IPS-NIHi11 (cell line): ENCODE measurements around the gene FAM98C.
"Not testable (repeated sequence)": the region's sequence is repeated elsewhere in the genome, so short reads cannot be mapped to it uniquely, and the experiment has no call there.

Experiments
- DNase-seq: peaks from one replicate; pipeline ENCODE4 v3.0.0; 2012; ENCODE audit warnings: mixed read lengths, low spot score

Gene FAM98C

DNA sequence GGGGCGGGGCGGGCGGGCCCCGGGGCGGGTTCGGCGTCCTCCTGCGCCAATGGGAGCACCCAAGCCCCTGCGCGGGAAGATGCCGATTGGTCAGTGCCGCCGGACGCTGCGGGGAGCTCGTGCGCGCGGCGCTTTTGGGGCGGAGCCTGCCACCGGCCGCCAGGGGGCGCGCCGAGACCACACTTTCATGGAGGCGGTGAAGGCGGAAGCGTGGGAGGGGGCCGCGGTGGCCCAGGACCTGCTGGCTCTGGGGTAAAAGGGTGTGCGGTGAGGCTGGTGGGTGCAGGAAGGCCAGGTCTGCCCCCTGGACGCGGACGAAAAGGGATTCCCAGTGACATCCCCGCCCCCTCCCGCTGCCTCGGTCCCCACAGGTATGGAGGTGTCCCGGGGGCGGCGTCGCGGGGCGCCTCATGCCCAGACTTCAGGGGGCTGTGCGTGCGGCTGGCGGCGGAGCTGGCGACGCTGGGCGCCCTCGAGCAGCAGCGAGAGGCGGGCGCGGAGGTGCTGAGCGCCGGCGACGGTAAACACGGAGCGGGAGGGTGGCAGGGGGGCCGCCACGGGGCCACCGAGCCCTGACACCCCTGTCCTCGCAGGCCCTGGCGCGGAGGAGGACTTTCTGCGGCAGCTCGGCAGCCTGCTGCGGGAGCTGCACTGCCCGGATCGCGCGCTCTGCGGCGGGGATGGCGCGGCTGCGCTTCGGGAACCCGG, at the start of gene FAM98C:
Gene FAM98C (plus strand): TSS at position 127 of the 708 bp plus-strand sequence. CDS start 61 bp downstream, at position 188.
- DNase-seq = peak; percentile 100

DNA sequence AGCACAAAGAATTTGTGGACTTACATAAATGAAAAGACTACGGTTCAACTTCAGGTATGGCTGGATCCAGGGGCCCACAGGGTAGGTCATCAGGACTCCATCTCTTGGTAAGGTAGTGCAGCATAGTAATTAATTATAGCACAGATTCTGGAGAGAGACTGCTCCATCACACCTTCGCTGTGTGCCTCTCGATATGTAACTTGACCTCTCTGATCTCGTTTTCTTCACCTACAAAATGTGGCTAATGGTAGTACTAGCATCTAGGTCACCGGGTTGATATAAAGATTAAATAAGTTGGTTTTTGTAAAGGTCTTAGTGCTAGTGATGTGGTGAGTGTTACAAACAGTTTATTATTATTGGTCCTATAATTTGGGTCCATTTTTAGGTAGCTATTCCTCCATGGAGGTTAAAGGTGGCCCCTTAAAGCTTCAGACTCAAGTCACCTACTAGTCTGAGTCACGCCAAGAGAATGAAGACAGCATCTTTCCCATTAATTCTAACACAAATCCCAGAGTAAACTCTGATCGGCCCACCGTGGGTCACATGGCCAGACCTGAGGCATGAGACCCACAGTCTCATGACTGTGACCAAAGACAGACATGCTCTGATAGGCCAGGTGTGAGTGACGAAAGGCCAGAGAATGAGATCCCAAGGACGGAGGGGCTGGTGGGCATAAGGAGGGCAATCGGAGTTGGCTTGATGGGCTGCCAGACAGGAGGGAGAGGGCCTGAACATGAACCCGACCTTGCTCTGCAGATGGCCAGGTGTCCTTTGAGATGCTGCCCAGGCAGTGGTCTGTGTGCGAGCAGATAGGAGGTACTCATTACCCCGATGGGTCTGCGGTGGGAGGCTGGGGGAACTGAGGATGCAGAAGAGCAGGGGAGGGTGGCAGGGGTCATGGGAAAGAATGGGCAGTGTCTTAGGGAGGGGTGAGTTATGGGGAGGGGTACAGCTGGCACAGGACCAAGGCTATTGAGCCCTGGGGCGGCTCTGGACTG, 46.9 kb upstream of the FAM98C start:
- no peak for DNase-seq

DNA sequence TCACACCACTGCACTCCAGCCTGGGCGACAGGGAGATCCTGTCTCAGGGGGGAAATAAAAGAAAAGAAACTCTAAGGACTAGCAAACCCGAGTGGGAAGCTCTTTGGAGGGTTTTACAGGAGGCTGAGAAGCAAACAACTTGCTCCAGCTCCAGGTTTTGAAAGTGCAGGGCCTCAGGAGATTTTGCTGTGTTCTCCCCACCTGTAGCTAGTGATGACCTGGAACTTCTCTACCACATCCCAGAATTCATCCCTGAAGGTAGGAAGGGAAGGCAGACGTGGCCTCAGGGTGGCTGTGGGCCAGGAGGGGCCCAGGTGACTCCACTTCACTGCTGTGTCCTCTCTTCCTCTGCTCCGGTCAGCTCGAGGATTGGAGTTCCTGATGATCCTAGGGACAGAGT, 44.8 kb upstream of the FAM98C start:
- DNase-seq = no peak

DNA sequence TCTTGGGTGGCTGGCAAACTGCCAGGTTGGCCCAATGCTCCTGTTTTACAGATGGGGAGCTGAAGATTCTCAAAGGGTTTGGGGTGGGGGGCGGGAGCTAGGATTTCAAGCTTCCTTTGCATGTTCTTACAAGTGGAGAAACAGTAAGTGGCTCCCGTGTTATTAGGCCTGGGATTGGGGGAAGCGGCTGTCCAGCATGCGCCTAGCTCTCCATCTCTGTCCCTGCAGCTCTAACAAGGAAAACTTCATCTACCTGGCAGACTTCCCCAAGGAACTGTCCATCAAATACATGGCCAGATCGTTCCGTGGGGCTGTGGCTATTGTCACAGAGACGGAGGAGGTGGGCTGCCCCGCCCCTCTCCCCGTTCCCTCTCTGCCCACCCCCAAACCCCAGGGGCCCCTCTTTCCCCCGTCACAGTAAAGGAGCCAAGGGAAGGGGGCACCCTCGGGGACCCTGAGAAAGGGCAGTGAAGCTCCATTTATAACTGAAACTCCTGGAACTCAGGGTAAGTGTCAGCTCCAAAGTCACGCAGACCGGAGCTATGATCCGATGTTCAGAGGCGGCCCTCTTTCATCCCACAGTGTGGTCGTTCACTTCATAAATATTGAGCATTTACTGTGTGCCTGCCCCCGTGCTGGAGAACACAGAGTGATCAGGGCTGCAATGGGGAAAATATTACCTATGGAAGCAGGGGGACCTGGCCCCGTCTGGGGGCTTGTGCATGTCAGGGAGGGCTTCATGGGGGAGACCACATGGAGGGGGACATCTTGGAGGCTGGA, 43.5 kb upstream of the FAM98C start:
- no peak for DNase-seq

DNA sequence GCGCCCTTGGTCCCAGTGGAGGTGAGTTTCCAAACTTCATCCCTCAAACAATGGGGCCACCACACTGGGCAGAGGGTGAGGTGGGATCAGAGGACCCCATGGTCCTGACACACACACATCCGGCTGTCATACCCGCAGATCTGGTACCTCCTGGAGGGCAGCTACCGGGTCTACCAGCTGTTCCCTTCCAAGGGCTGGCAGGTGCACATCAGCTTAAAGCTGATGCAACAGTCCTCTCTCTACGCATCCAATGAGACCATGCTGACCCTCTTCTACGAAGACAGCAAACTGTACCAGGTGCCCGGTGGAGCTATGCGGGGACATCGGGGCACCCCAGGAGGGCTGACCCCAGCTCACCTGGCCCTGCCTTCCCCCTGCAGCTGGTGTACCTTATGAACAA, 42.5 kb upstream of the FAM98C start:
- DNase-seq = no peak

DNA sequence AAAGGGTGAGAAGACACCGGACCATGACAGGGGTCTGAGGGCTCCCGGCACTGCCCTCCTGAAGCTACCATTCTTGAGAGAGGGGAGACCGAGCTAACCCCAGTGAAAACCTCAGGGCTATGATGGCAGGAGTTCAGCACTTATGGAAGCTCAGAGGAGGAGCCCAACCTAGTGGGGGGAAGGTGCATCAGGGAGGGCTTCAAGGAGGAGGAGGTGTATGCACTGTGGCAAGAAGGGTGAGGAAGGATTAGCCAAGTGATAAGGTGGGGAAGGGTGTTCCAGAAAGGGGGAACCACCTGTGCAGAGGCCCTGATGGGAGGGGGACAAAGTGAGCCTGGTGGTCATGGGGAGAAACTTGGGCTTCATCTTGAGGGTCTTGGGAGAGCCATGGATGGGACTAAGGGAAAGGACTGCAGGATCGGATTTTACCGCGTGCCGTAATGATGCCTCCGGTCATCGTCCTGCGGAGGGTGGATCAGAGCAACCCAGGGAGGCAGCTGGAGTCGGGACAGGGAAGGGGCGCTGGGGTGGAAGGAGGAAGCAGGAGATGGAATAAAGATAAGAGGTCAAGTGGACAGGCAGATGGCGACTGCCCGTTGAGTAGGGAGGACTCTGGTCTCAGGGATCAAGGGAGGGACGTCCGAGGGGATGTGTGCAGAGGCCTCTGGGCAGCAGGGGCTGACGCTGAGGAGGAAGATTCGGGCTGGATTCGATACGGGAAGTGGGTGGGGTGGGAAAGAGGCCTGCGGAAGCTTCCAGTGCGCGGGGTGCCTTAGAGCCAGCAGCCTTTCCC, 41.9 kb upstream of the FAM98C start:
- no peak for DNase-seq

DNA sequence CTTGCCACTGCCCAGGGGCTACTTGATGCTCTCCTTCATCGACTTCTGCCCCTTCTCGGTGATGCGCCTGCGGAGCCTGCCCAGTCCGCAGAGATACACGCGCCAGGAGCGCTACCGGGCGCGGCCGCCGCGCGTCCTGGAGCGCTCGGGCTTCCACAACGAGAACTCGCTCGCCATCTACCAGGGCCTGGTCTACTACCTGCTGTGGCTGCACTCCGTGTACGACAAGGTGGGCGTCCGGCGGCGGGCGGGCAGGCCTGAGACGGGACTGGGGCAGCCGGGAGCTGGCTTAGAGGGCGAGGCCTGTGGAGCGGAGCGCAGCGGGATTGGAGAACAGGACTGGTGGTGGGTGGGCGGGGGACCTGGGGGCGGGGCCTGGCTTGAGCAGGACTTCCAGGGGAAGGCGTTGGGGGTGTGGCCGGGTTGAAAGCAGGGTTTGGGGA, 41.2 kb upstream of the FAM98C start:
- DNase-seq = peak; percentile 95

DNA sequence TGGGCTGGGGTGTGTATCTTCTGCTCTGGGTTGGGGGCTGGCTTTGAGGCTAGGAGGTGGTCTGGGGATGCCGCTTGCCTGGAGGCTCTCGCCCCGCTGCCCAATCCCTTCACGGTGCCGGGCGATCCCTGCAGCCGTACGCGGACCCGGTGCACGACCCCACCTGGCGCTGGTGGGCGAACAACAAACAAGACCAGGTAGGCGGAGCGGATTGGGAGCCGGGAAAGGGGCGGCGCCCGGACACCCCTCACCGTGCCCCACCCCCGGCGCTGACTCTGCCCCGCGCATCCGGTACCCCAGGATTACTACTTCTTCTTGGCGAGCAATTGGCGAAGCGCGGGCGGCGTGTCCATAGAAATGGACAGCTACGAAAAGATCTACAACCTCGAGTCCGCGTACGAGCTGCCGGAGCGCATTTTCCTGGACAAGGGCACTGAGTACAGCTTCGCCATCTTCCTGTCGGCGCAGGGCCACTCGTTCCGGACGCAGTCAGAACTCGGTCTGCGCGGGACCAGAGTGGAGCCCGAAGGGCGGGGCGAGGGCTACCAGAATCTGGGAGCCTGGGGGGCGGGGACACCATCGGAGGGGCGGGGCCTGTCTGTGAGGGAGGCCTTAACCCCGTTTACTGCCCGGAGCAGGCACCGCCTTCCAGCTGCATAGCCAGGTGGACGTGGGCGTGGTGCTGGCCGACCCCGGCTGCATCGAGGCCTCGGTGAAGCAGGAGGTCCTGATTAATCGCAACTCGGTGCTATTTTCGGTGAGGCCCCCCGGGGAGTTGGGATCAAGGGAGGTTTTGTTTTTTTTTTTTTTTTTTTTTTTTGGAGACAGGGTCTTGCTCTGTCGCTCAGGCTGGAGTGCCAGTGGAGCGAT, 40.6 kb upstream of the FAM98C start:
- DNase-seq = peak; percentile 90

DNA sequence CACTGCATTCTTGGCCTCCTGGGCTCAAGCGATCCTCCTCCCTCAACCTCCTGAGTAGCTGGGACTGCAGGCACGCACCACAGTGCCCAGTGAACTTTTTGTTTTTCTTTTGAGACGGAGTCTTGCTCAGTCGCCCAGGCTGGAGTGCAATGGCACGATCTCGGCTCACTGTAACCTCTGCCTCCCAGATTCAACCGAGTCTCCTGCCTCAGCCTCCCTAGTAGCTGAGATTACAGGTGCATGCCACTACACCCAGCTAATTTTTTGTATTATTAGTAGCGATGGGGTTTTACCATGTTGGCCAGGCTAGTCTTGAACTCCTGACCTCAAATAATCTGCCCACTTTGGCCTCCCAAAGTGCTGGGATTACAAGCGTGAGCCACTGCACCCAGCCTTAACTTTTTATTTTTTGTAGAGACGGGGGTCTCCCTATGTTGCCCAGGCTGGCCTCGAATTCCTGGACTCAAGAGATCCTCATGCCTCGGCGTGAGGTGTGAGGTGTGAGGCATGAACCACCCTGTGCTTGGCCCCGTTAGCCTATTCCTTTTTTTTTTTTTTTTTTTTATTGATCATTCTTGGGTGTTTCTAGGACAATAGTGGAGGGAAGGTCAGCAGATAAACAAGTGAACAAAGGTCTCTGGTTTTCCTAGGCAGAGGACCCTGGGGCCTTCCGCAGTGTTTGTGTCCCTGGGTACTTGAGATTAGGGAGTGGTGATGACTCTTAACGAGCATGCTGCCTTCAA, 39.8 kb upstream of the FAM98C start:
- DNase-seq = not testable (repeated sequence)

DNA sequence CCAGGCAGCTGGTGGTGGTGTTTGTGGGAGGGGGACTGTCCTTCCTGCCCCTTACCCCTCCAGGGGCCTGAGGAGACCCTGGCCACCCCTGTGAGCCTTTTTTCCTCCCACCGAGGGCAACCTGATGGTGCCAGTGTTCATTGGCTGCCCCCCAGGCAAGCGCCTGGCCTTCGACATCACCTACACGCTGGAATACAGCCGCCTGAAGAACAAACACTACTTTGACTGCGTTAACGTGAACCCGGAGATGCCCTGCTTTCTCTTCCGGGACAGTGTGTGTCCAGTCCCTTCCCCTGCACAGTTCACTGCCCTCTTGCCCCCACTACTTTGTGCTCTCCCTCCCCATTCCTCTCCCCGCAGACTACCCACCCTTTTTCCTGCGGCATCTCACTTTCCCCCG, 35.9 kb upstream of the FAM98C start:
- no peak for DNase-seq

DNA sequence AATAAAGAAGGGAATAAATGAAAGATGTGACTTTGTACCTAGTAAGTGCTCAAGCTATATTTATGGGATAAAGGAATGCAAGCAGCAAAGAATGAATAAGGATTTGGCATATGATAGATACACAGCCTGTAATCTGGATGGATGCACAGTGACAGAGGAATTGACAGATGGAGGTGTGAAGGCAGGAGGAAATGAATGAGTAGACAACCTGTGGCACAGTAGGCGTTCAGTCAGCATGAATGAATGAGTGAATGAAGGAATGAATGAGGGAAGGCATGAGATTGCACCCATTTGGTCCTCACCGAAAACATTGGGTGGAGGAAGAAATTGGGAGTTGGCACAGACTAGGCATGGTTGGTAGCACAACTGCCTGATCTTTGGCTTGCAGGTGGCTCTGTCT, 33.3 kb upstream of the FAM98C start:
- no peak for DNase-seq

DNA sequence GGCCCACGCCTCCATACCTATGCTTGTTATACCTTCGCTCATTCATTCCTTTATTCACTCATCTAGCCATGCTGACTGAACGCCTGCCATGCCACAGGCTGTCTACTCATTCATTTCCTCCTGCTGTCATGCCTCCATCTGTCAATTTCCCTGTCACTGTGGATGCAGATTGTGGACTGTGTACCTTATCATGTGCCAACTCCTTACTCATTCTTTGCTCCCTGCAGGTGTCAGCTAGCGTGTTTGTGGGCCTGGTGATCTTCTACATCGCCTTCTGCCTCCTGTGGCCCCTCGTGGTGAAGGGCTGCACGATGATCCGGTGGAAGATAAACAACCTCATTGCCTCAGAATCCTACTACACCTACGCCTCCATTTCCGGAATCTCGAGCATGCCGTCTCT, 32.6 kb upstream of the FAM98C start:
- no peak for DNase-seq

DNA sequence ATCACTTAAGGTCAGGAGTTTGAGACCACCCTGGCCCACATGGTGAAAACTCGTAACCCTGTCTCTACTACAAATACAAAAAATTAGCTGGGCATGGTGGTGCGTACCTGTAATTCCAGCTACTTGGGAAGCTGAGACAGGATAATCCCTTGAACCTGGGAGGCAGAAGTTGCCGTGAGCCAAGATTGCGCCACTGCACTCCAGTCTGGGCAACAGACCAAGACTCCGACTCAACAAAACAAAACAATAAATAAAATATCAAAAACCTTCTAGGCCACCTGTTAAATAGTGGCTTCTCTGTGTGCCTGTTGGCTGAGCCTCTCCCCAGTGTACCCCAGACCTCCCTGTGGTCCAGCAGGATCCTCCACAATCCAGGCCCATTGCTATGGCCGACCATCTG, 31.8 kb upstream of the FAM98C start:
- DNase-seq = no peak

DNA sequence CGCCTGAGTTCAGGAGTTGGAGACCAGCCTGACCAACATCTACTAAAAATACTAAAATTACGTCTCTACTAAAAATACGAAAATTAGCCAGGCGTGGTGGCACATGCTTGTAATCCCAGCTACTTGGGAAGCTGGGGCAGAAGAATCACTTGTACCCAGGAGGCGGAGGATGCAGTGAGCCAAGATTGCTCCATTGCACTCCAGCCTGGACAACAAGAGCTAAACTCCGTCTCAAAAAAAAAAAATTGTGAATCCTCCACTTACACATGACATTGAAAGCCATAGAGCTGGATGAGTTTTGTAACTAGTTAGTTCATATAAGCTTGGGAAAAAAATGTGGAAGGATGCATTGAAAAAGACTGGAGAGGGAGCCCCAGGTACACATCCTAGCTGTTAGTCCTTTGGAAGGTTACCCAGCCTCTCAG, 29.0 kb upstream of the FAM98C start:
- no peak for DNase-seq

DNA sequence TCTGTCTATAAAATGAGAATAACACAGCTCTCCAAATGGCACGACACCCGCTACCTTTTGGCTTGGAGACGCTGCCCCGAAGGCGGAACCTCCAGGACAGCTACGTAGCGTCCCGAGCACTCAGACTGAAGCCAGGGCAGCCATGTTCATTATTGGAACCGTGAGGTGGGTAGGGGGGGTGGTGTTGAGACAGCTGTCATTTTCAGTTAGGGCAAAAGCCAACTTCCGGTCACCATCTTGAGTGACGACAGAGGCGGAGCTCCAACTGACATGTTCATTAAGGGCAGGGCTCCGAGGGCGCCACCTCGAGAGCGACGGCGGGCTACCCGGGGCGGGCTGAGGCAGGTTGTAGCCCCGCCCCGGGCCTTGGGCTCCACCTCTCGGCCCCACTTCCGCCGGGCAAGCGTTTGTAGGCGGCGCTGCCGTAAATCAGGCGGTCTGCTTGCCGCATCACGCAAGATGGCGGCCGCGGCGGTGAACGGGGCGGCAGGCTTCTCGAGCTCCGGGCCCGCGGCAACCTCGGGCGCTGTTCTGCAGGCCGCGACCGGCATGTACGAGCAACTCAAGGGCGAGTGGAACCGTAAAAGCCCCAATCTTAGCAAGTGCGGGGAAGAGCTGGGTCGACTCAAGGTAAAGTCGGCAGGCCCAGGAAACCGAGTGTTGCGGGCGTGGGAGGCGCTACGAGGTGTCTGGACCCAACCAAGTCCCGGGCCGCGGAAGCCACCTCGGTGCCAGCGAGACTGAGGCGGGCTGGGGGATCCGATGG, 28.4 kb upstream of the FAM98C start, which contains the start of gene PSMD8:
Gene PSMD8 (plus strand): TSS at position 240 of the 766 bp plus-strand sequence. CDS start 31 bp downstream, at position 271.
- DNase-seq = peak; percentile 98

DNA sequence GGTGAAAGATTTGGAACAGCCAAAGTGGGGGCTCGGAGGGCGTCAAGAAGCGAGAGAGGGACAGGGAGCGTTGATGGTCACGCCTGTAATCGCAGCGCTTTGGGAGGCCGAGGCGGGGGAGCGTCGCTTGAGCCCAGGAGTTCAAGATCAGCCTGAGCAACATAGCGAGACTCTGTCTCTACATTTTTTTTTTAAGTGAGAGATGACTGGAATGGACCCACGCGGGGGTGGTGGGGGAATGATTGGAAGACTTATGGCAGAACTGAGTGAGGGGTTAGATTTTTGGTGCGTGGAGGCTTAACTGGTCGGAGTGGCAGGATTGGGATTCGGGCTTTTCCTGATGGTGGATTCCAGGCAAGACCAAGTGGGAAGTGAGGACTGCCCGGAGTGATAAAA, 27.8 kb upstream of the FAM98C start:
- DNase-seq = no peak

DNA sequence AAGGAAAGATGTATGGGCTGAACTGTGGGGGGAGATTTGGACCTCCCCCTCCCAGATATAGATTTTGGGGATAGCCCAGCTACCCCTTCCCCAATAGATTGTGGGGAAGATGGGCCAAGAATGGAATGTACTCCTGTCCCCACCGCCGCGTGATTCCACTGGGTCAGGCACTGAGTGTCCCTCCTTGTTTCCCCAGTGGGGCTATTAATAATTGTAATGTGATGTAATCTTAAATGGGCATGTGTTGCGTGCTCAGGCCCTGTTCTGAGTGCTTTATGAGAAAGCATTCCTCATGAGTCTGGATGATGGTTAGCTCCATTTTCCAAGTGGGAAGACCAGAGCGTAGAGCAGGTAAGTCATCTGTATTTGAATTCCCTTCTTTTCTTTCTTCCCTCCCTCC, 27.1 kb upstream of the FAM98C start:
- no peak for DNase-seq

DNA sequence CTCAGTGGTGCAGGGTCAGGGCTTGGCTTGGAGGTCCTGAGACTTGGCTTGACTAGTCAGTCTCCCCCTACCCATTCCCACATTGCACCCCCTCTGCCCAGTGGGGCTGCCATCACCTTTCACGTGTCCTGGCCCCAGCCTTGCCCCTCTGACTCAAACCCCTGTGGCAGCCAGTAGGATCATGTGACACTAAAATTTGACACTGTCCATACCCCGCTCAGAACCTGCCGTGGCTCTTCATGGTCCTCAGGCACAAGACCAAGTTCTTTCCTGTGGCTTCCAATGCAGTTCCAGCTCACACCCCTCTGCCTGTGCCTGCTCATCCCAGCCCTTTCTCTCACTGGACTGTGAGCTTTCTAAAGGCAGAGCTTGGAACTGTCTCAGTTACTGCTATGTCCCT, 26.3 kb upstream of the FAM98C start:
- DNase-seq = no peak

DNA sequence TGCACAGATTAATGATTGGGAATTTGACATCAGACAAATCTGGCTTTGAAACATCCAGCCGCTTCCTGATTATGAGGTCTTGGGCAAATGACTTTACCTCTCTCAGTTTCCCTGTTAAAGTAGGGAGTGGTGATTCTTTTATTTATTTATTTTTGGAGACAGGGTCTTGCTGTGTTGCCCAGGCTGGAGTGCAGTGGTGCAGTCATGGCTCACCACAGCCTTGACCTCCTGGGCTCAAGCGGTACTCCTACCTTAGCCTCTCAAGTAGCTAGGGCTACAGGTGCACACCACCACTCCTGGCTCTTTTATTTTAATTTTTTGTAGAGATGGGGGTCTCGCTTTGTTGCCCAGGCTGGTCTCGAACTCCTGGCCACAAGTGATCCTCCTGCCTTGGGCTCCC, 25.8 kb upstream of the FAM98C start:
- no peak for DNase-seq
